VCaP (cell line): ENCODE measurements around the gene ANKRD55.

Experiments used
- H3K27ac ChIP-seq: fragments of 450-650 bp; 2 replicates; pipeline ENCODE4 v1.5.1; 2017
- CTCF ChIP-seq: fragments of 450-650 bp; conservative IDR thresholded peaks from 2 replicates; pipeline ENCODE4 v1.5.1; 2017; ENCODE audit warnings: mild to moderate bottlenecking, moderate library complexity

ANKRD55 gene

GRCh38 chr5:56179442-56179841 lies 53.7 kb downstream of the ANKRD55 start:
- H3K27ac ChIP-seq, result no peak overlapping the region
- no peak for TF ChIP-seq CTCF

GRCh38 chr5:56178823-56179222 lies 54.3 kb downstream of the ANKRD55 start:
- H3K27ac ChIP-seq, result no peak overlapping the region
- TF ChIP-seq CTCF, result no peak

DNA sequence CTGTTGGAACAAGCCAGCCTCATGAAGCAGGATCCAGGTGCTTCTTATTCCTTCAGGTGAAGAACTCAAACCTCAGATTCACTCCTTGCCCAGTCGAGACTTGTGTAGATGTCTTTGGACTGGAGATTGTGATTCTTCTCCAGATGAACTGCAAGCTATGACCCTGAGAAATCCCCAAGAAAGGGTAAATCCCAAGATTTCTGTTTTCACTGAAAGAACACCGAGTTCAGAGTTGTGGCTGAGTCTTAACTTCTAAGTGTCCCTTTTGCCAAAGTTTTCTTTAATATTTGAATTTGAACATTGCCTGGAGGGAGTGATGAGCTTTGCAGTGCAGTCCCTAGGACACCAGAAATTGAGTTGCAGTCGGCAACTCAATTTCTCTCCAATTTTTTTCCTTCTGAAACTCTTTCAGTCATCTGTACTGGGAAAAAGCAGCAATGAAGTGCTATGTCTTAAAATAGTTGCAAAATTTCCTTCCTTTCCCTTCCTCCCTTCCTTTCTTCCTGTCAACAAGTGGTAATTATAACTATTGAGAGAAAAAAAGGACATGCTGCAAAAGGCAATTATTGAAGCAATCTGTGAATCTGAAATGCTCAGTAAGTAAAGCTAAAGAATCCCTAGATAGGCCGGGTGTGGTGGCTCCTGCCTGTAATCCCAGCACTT lies 56.1 kb downstream of the ANKRD55 start:
- no peak overlapping the region for H3K27ac ChIP-seq
- TF ChIP-seq CTCF, result no peak

GRCh38 chr5:56176155-56176798 lies 56.9 kb downstream of the ANKRD55 start:
- no peak overlapping the region for H3K27ac ChIP-seq
- TF ChIP-seq CTCF, result no peak

GRCh38 chr5:56175488-56175887 lies 57.6 kb downstream of the ANKRD55 start:
- no peak overlapping the region for H3K27ac ChIP-seq
- TF ChIP-seq CTCF, result no peak

- no peak for TF ChIP-seq CTCF
- H3K27ac ChIP-seq, result no peak overlapping the region
Measured at GRCh38 chr5:56175021-56175420, 58.1 kb downstream of the ANKRD55 start.

DNA sequence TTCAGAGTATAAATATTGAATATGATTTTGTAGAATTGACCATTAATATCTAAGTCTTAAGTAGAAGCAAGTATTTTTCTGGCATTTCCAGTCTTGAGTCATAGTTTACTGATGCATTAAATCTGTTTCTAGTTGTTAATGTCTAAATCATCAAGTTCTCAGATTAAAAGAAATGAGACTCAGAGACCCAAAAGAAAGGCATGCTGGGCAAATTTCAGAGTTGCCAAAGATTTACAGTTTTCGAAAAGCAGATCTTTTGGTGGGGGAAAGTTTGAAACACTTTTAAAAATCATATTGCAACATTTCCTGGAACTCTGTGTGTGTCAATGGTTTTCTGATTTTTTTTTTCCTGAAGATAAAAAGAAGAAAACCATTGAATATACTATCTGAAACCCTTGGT lies 60.9 kb downstream of the ANKRD55 start:
- no peak overlapping the region for H3K27ac ChIP-seq
- TF ChIP-seq CTCF, result no peak
